Measurements from ENCODE around the gene BNC2.
A peak's percentile ranks its signal among the peaks of the same experiment; 100 is the strongest.

BNC2 gene

DNA sequence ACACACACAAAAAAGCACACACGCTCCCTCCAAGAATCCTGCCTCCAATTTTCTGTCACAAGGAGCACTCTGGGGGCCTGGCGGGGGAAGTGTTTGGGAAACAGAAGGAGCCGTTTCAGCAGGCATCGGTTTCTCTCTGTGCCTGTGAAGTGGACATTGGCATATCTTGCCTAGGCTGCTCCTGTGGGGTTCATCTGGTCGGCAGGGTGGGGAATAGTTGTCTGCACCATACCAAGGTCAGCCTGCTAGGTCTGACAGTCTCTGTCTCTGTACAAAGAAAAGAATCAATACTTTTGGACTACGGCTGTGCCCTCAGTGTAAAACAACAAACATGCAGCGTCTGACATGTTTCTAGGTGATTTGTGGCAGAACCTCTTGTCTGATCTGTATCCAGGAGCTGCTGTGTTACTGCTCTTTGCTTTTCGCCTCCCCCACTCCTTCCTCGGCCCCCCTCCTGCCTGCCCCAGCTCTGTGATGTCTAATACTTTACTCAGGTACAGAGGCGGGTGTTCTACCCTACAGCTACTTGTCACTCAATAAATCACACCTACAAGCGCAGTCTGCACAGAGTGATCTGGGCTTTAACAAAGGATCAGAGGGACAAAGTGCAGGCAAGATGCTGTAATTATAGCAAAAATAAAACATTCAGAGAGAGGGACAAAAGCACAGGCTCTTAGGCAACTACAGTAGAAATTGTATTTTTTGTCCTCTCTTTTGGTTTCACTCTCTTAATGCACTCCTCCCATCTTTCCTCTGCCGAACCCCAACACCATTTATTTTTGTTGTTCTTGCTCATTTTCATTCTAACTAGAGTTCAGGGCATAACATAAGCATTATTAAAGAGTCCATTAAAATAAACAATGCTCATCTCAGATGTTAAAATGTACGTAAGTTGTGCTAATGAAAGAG is 216.7 kb downstream of the BNC2 start:
- H3K36me3 ChIP-seq (ENCODE audit: control insufficient read depth, insufficient read depth, low read length), result no peaks in the 10 kb centered on the region
- peak overlapping the region; percentile 16 for H3K9ac ChIP-seq (ENCODE audit: low read length)
- H3K4me3 ChIP-seq (ENCODE audit: low read length), result no peak overlapping the region
- no peaks in the 10 kb centered on the region for H3K27me3 ChIP-seq (ENCODE audit: control insufficient read depth, insufficient read depth, low read length)
- no peaks in the 10 kb centered on the region for H3K4me1 ChIP-seq (ENCODE audit: control insufficient read depth, insufficient read depth, low read length)
- H3K9me3 ChIP-seq (ENCODE audit: control insufficient read depth, low read length), result no peaks in the 10 kb centered on the region

DNA sequence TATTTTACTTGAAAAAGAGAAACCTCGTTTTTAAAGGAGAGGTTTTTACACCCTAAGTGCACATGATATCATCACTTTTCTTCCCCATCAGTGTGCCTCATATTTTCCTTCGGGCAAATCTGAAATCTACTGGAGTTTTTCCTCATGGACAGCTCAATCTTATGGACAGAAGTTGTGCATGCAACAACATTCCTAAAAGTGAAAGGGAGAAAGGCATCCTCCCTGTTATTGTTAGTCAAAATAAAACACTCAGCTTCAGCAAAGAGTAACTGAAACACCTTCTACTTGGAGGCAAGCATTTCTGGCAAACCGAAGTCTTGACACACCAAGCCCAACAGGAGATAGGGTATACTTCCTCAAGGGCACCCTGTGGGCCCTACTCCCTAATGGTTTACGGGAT is 217.9 kb downstream of the BNC2 start:
- no peak overlapping the region for H3K4me3 ChIP-seq (ENCODE audit: low read length)
- H3K4me1 ChIP-seq (ENCODE audit: control insufficient read depth, insufficient read depth, low read length), result no peaks in the 10 kb centered on the region
- no peak overlapping the region for H3K9ac ChIP-seq (ENCODE audit: low read length)

DNA sequence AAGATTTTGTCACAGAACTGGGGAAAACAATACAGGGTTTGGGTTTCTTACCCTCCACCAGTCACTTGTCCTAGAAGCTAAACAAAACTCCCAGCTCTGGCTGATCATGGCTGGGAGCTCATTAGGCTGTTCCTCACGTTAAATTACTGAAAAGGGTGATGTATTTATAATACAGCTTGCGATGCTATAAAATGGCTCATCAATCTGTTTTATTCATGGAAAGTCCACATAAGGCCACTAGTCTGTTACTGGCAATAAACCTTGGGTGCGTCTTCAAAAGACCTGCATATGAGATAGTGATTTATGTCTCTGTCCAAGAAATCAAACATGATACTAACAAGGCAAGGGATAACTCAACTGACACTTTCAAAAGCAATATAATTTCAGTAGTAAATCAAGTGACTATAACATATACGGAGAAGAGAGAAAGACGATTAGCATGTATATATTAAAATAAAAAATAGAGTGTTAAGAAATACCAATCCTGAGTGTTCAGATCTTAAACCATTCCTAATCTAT is 219.0 kb downstream of the BNC2 start:
- Histone ChIP-seq H3K4me3 (ENCODE audit: low read length) (no peak overlapping the region), H3K36me3 (ENCODE audit: control insufficient read depth, insufficient read depth, low read length) (no peaks in the 10 kb centered on the region), H3K9ac (ENCODE audit: low read length) (no peak overlapping the region), H3K4me1 (ENCODE audit: control insufficient read depth, insufficient read depth, low read length) (no peaks in the 10 kb centered on the region), H3K27me3 (ENCODE audit: control insufficient read depth, insufficient read depth, low read length) (no peaks in the 10 kb centered on the region), H3K9me3 (ENCODE audit: control insufficient read depth, low read length) (no peaks in the 10 kb centered on the region)

More for the DNA sequence above, 217.9 kb downstream of the BNC2 start:
- Histone ChIP-seq H3K9me3 (ENCODE audit: control insufficient read depth, low read length) (no peaks in the 10 kb centered on the region), H3K27me3 (ENCODE audit: control insufficient read depth, insufficient read depth, low read length) (no peaks in the 10 kb centered on the region), H3K36me3 (ENCODE audit: control insufficient read depth, insufficient read depth, low read length) (no peaks in the 10 kb centered on the region)

DNA sequence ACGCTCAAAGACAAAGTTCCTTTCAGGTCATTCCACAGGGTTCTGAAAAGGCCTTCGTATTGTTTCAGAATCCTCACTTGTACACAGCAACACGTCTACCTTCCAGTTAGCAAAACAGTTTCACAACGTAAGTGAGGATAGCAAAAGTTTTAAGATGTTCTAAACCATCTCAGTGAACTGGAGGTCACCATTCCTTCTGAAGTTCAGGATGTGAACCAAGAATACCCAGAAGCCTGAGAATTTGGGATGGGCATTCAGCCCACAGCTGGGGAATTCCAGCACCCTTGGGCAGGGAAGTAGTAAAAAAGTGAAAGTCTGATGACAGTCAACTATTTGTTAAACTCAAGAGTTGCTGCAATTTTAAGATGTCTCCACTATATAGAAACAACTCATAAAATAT is 224.5 kb downstream of the BNC2 start:
- Histone ChIP-seq H3K9ac (ENCODE audit: low read length) (no peak overlapping the region), H3K4me1 (ENCODE audit: control insufficient read depth, insufficient read depth, low read length) (no peaks in the 10 kb centered on the region), H3K4me3 (ENCODE audit: low read length) (no peak overlapping the region), H3K27me3 (ENCODE audit: control insufficient read depth, insufficient read depth, low read length) (no peaks in the 10 kb centered on the region), H3K36me3 (ENCODE audit: control insufficient read depth, insufficient read depth, low read length) (no peaks in the 10 kb centered on the region), H3K9me3 (ENCODE audit: control insufficient read depth, low read length) (no peaks in the 10 kb centered on the region)

DNA sequence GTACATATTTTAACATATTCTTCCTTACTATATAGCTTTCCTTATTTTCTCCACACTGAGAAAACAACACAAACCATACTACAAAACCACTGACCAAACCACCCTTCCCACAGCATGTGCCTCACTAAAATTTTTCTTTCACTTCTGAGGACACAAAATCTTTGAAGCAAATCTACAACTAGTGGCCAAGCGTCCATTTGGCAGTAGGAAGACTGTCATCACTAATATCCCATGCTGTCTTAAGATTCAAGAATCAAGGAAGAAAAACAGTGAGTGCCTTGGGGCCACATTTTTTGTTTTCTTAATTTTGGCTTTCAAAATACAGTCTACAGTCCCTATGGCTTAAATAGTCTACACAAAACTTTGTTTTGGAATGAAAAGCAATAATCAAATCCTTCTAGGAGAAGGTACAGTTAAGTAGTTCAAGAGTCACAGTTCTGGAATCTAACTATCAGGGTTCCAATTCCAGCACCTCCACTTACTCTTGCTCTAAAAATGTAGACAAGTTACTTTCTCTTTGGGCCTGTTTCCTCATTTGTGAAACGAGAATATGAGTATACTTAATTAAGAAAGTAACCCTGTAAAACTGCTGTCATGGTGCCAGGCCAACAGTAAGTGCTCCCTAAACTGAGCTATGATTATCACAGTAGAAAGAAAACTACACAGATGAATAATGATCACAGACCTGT is 227.9 kb downstream of the BNC2 start:
- H3K36me3 ChIP-seq (ENCODE audit: control insufficient read depth, insufficient read depth, low read length), result no peaks in the 10 kb centered on the region
- no peaks in the 10 kb centered on the region for H3K4me1 ChIP-seq (ENCODE audit: control insufficient read depth, insufficient read depth, low read length)
- no peak overlapping the region for H3K9ac ChIP-seq (ENCODE audit: low read length)
- no peak overlapping the region for H3K4me3 ChIP-seq (ENCODE audit: low read length)
- H3K9me3 ChIP-seq (ENCODE audit: control insufficient read depth, low read length), result no peaks in the 10 kb centered on the region
- no peaks in the 10 kb centered on the region for H3K27me3 ChIP-seq (ENCODE audit: control insufficient read depth, insufficient read depth, low read length)

DNA sequence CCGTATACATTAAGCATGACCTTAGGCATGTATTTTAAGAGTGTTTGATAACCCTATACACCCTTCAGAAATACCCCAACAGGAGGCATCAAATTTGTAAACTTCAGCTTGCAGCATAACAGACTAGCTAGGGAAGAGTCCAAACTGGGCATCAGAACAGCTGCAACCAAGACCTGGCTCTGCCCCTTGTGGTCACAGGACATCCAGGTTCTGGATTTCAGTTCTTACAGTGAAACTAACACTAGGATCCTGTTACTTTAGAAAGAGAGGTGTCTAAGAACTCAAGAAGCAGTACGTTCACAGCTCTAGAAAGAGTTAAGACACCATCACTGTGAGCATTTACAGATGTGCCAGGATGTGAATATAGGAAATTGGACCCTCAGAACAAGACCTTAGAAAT is 229.8 kb downstream of the BNC2 start:
- H3K27me3 ChIP-seq (ENCODE audit: control insufficient read depth, insufficient read depth, low read length), result no peaks in the 10 kb centered on the region
- no peaks in the 10 kb centered on the region for H3K36me3 ChIP-seq (ENCODE audit: control insufficient read depth, insufficient read depth, low read length)
- H3K4me3 ChIP-seq (ENCODE audit: low read length), result no peak overlapping the region
- H3K9ac ChIP-seq (ENCODE audit: low read length), result no peak overlapping the region
- no peaks in the 10 kb centered on the region for H3K4me1 ChIP-seq (ENCODE audit: control insufficient read depth, insufficient read depth, low read length)
- no peaks in the 10 kb centered on the region for H3K9me3 ChIP-seq (ENCODE audit: control insufficient read depth, low read length)

DNA sequence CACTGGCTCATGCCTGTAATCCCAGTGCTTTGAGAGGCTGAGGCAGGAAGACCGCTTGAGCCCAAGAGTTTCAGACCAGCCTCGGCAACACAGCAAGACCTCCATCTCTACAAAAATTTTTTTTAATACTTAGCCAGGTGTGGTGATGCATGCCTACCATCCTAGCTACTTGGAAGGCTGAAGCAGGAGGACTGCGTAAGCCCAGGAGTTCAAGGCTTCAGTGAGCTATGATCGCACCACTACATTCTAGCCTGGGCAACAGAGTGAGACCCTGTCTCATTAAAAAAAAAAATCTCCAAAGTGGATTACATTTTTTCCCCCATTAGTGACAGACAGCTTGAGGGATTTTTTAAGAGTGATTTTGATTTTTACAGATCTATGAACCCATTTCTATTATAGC is 230.8 kb downstream of the BNC2 start:
- H3K4me1 ChIP-seq (ENCODE audit: control insufficient read depth, insufficient read depth, low read length), result no peaks in the 10 kb centered on the region
- no peaks in the 10 kb centered on the region for H3K27me3 ChIP-seq (ENCODE audit: control insufficient read depth, insufficient read depth, low read length)
- no peaks in the 10 kb centered on the region for H3K36me3 ChIP-seq (ENCODE audit: control insufficient read depth, insufficient read depth, low read length)
- H3K4me3 ChIP-seq (ENCODE audit: low read length), result no peak overlapping the region
- no peak overlapping the region for H3K9ac ChIP-seq (ENCODE audit: low read length)
- H3K9me3 ChIP-seq (ENCODE audit: control insufficient read depth, low read length), result no peaks in the 10 kb centered on the region

DNA sequence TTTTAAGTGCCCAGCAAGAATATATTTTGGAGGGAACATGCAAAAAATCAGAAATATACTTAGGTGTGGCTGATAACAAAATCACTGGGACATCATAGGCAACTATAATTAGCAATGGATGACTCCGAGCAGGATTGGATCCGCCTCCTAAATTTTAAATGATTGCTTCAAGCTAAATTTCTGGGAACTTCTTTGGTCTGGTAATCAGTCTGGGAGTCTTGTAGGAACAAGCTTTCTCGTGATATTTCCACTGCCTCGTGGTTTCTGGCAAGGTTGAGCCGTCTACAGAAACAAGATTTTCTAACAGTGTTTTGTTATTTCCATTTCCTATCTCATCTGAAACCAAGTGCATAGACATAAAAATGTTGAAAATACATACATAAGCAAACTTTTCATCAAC is 232.6 kb downstream of the BNC2 start:
- Histone ChIP-seq H3K27me3 (ENCODE audit: control insufficient read depth, insufficient read depth, low read length) (no peaks in the 10 kb centered on the region), H3K4me1 (ENCODE audit: control insufficient read depth, insufficient read depth, low read length) (no peaks in the 10 kb centered on the region), H3K36me3 (ENCODE audit: control insufficient read depth, insufficient read depth, low read length) (no peaks in the 10 kb centered on the region), H3K9me3 (ENCODE audit: control insufficient read depth, low read length) (no peaks in the 10 kb centered on the region), H3K4me3 (ENCODE audit: low read length) (no peak overlapping the region), H3K9ac (ENCODE audit: low read length) (no peak overlapping the region)

DNA sequence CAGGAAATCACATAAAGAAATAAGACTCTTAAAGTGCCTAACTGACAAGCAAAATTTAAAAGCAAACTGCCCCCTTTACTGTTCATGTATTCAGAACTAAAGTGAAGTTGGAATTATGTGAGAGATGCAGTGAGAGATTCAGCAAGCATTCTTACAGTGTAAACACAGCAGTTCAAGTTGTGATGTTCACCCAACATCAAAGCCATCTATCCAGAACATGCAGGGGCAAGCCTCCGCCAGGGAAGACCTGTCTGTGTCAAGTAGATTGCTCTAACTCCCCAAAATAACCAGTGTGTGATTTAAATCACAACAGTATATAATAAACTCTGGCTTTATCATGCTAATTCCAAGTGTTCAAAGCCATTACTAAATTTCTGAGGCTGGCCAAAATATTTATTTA is 233.3 kb downstream of the BNC2 start:
- no peak overlapping the region for H3K4me3 ChIP-seq (ENCODE audit: low read length)
- H3K36me3 ChIP-seq (ENCODE audit: control insufficient read depth, insufficient read depth, low read length), result no peaks in the 10 kb centered on the region
- H3K9me3 ChIP-seq (ENCODE audit: control insufficient read depth, low read length), result no peaks in the 10 kb centered on the region
- H3K9ac ChIP-seq (ENCODE audit: low read length), result no peak overlapping the region
- no peaks in the 10 kb centered on the region for H3K4me1 ChIP-seq (ENCODE audit: control insufficient read depth, insufficient read depth, low read length)
- no peaks in the 10 kb centered on the region for H3K27me3 ChIP-seq (ENCODE audit: control insufficient read depth, insufficient read depth, low read length)

DNA sequence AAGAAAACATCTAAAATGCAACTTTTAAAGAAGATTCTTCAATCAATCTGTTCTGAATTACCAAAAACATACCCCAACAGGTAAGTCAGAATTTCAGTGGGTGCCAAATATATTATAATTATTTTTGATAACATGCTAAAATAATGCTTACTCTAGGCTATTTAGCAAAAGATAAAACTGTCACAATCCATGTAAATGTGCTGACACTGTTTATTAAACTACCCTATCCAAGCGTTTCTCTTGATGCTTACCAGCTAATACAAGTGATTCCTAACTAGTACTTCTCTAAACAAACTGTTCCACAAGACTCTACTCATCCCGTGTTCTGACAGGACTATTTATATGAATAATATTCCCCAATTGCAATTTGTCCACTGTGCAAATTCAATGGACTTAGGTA is 236.7 kb downstream of the BNC2 start:
- Histone ChIP-seq H3K36me3 (ENCODE audit: control insufficient read depth, insufficient read depth, low read length) (no peaks in the 10 kb centered on the region), H3K4me3 (ENCODE audit: low read length) (no peak overlapping the region), H3K4me1 (ENCODE audit: control insufficient read depth, insufficient read depth, low read length) (no peaks in the 10 kb centered on the region)

DNA sequence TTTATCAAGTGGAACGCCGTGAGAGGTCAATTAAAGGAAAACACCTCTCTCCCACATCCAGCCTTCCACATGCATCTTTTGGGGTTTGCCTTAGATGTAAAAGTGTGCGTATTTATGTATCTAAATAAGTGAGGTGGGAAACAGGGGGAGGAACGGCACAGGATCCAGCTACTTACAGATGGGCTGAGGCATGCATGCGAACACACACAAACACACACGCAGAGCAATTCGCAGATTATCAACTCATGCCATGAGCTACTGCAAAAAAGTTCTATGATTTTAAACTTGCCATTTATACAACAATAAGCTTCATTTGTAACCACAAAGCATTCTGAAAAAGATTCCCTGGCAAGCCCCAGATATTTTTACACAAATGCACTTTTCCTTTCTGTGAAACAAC is 242.1 kb downstream of the BNC2 start:
- Histone ChIP-seq H3K4me3 (ENCODE audit: low read length) (no peak overlapping the region), H3K9ac (ENCODE audit: low read length) (no peak overlapping the region), H3K4me1 (ENCODE audit: control insufficient read depth, insufficient read depth, low read length) (peaks cover 8% of the 10 kb centered on the region), H3K27me3 (ENCODE audit: control insufficient read depth, insufficient read depth, low read length) (no peaks in the 10 kb centered on the region), H3K36me3 (ENCODE audit: control insufficient read depth, insufficient read depth, low read length) (no peaks in the 10 kb centered on the region), H3K9me3 (ENCODE audit: control insufficient read depth, low read length) (no peaks in the 10 kb centered on the region)

More for the DNA sequence above, 236.7 kb downstream of the BNC2 start:
- no peaks in the 10 kb centered on the region for H3K27me3 ChIP-seq (ENCODE audit: control insufficient read depth, insufficient read depth, low read length)
- no peaks in the 10 kb centered on the region for H3K9me3 ChIP-seq (ENCODE audit: control insufficient read depth, low read length)
- H3K9ac ChIP-seq (ENCODE audit: low read length), result no peak overlapping the region

DNA sequence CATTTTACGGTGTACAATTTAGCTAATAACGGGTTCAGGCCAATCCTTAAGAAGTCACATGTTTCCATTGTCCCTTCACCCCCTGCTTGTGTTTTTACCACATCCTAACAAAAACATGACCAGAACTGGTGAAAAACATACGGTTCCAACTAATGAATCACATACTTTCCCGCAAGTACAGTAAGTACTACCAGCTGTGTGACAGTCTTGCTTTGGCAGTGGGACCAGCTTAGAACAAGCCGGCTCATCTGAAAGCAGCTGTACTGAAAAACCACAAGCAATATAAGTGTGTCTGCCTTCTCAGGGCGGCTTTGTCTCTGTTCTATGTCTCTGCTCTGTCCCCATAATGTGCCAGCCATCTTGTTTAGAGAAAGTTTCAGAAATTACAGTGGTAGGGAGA is 242.5 kb downstream of the BNC2 start:
- H3K9me3 ChIP-seq (ENCODE audit: control insufficient read depth, low read length), result no peaks in the 10 kb centered on the region
- no peaks in the 10 kb centered on the region for H3K36me3 ChIP-seq (ENCODE audit: control insufficient read depth, insufficient read depth, low read length)
- H3K4me3 ChIP-seq (ENCODE audit: low read length), result no peak overlapping the region
- H3K9ac ChIP-seq (ENCODE audit: low read length), result no peak overlapping the region
- no peaks in the 10 kb centered on the region for H3K27me3 ChIP-seq (ENCODE audit: control insufficient read depth, insufficient read depth, low read length)
- peaks cover 8% of the 10 kb centered on the region for H3K4me1 ChIP-seq (ENCODE audit: control insufficient read depth, insufficient read depth, low read length)

Measured in mucosa of stomach (tissue), 1 donor.